T-helper 17 cell (primary cell): ENCODE results near the gene PCSK9. TPM values are rescaled to one million over a fixed set of nuclear protein-coding genes. Genes with fewer than 3 reads are reported as not detected.

ENCODE experiments used
- ATAC-seq: fragments of 150-1000 bp; cut with Tn5 transposase; 2 replicates; pipeline ENCODE4 v1.10.0; 2021; ENCODE audit warnings: mild to moderate bottlenecking, moderate library complexity
- DNase-seq, 3 donors: peaks; one replicate each; pipeline versions ENCODE4 v3.0.0 to v3.0.0-alpha.2; 2020 to 2021
- H3K9me3 ChIP-seq: one replicate; pipeline ENCODE4 v1.7.0; 2013; ENCODE audit warnings: low read length, mild to moderate bottlenecking; ENCODE audit not compliant: control insufficient read depth, poor library complexity, severe bottlenecking
- H3K27ac Mint-ChIP-seq: one replicate; pipeline ENCODE4 v1.8.0; 2022; ENCODE audit warnings: mild to moderate bottlenecking, moderate library complexity, mixed read lengths
- H3K27me3 Mint-ChIP-seq: one replicate; pipeline ENCODE4 v1.8.0; 2022; ENCODE audit warnings: mixed read lengths
- H3K36me3 Mint-ChIP-seq: one replicate; pipeline ENCODE4 v1.8.0; 2022; ENCODE audit warnings: low read depth, mixed read lengths
- H3K4me1 Mint-ChIP-seq: one replicate; pipeline ENCODE4 v1.8.0; 2022; ENCODE audit warnings: mild to moderate bottlenecking, mixed read lengths
- H3K4me3 Mint-ChIP-seq: one replicate; pipeline ENCODE4 v1.8.0; 2022; ENCODE audit warnings: mild to moderate bottlenecking, moderate library complexity, mixed read lengths
- total RNA-seq, 4 donors: library from RNA in 2 of 4; stranded (reverse) in 2 of 4; gene quantifications; one replicate each; pipeline ENCODE4 v1.2.3 and lab custom pipeline; 2022 to 2026

The PCSK9 gene
- total RNA-seq, 2 donors from 2014 or later: not detected

GRCh38 chr1:55061706-55062321 lies 22.5 kb downstream of the PCSK9 start:
- no peaks in the 10 kb centered on the region for H3K9me3 ChIP-seq
- peaks cover 3% of the 10 kb centered on the region for H3K36me3 Mint-ChIP-seq
- no peak for ATAC-seq
- peaks cover 3% of the 10 kb centered on the region for H3K4me1 Mint-ChIP-seq
- H3K27ac Mint-ChIP-seq: no peak overlapping the region
- H3K4me3 Mint-ChIP-seq: no peak overlapping the region
- no peaks in the 10 kb centered on the region for H3K27me3 Mint-ChIP-seq
- no peak for DNase-seq

- ATAC-seq: no peak
- peaks cover 7% of the 10 kb centered on the region for H3K36me3 Mint-ChIP-seq
- no peaks in the 10 kb centered on the region for H3K27me3 Mint-ChIP-seq
- H3K9me3 ChIP-seq: no peaks in the 10 kb centered on the region
- no peak overlapping the region for H3K4me3 Mint-ChIP-seq
- DNase-seq: no peak
- H3K4me1 Mint-ChIP-seq: peaks cover 3% of the 10 kb centered on the region
- no peak overlapping the region for H3K27ac Mint-ChIP-seq
These were observed 23.6 kb downstream of the PCSK9 start for GRCh38 chr1:55062801-55063576.

- Mint-ChIP-seq H3K36me3 (peaks cover 7% of the 10 kb centered on the region), H3K27me3 (no peaks in the 10 kb centered on the region), H3K4me1 (peaks cover 3% of the 10 kb centered on the region), H3K4me3 (no peak overlapping the region), H3K27ac (no peak overlapping the region)
- ATAC-seq (no peak), DNase-seq (no peak)
- H3K9me3 ChIP-seq: no peaks in the 10 kb centered on the region
These were observed 24.2 kb downstream of the PCSK9 start for GRCh38 chr1:55063577-55063942.

- peaks cover 7% of the 10 kb centered on the region for H3K36me3 Mint-ChIP-seq
These were observed 24.8 kb downstream of the PCSK9 start for GRCh38 chr1:55064071-55064581.

GRCh38 chr1:55064861-55065263 lies 25.5 kb downstream of the PCSK9 start:
- Mint-ChIP-seq H3K4me1 (peaks cover 4% of the 10 kb centered on the region), H3K36me3 (peaks cover 11% of the 10 kb centered on the region), H3K27ac (no peak overlapping the region), H3K4me3 (no peak overlapping the region), H3K27me3 (no peaks in the 10 kb centered on the region)
- no peaks in the 10 kb centered on the region for H3K9me3 ChIP-seq
- DNase-seq (no peak), ATAC-seq (no peak)

More at GRCh38 chr1:55064071-55064581, 24.8 kb downstream of the PCSK9 start:
- Mint-ChIP-seq H3K27me3 (no peaks in the 10 kb centered on the region), H3K27ac (no peak overlapping the region), H3K4me1 (peaks cover 3% of the 10 kb centered on the region), H3K4me3 (no peak overlapping the region)
- no peaks in the 10 kb centered on the region for H3K9me3 ChIP-seq
- ATAC-seq (no peak), DNase-seq (no peak)

GRCh38 chr1:55065648-55066047 lies 26.3 kb downstream of the PCSK9 start:
- no peaks in the 10 kb centered on the region for H3K9me3 ChIP-seq
- DNase-seq (no peak), ATAC-seq (no peak)
- peaks cover 12% of the 10 kb centered on the region for H3K4me1 Mint-ChIP-seq
- no peak overlapping the region for H3K27ac Mint-ChIP-seq
- no peak overlapping the region for H3K4me3 Mint-ChIP-seq
- H3K36me3 Mint-ChIP-seq: peaks cover 19% of the 10 kb centered on the region
- no peaks in the 10 kb centered on the region for H3K27me3 Mint-ChIP-seq

GRCh38 chr1:55067022-55067778 lies 27.9 kb downstream of the PCSK9 start:
- Mint-ChIP-seq H3K36me3 (peaks cover 27% of the 10 kb centered on the region), H3K27ac (peak overlapping the region; percentile 62), H3K4me3 (no peak overlapping the region), H3K27me3 (no peaks in the 10 kb centered on the region), H3K4me1 (peaks cover 13% of the 10 kb centered on the region)
- ATAC-seq: no peak
- no peaks in the 10 kb centered on the region for H3K9me3 ChIP-seq
- DNase-seq: no peak

GRCh38 chr1:55067914-55068313 lies 28.6 kb downstream of the PCSK9 start:
- Mint-ChIP-seq H3K4me3 (no peak overlapping the region), H3K4me1 (peaks cover 10% of the 10 kb centered on the region), H3K27me3 (no peaks in the 10 kb centered on the region), H3K36me3 (peaks cover 29% of the 10 kb centered on the region), H3K27ac (no peak overlapping the region)
- DNase-seq (no peak), ATAC-seq (no peak)
- H3K9me3 ChIP-seq: no peaks in the 10 kb centered on the region

GRCh38 chr1:55068638-55069037 lies 29.3 kb downstream of the PCSK9 start:
- Mint-ChIP-seq H3K4me1 (peaks cover 10% of the 10 kb centered on the region), H3K36me3 (peaks cover 29% of the 10 kb centered on the region), H3K27ac (no peak overlapping the region), H3K27me3 (no peaks in the 10 kb centered on the region), H3K4me3 (no peak overlapping the region)
- no peaks in the 10 kb centered on the region for H3K9me3 ChIP-seq
- ATAC-seq: no peak
- no peak for DNase-seq

GRCh38 chr1:55069280-55069679 lies 29.9 kb downstream of the PCSK9 start:
- H3K4me1 Mint-ChIP-seq: peaks cover 10% of the 10 kb centered on the region
- H3K27ac Mint-ChIP-seq: peak overlapping the region; percentile 67
- H3K36me3 Mint-ChIP-seq: peaks cover 29% of the 10 kb centered on the region
- H3K4me3 Mint-ChIP-seq: no peak overlapping the region
- ATAC-seq (no peak), DNase-seq (no peak)
- H3K27me3 Mint-ChIP-seq: no peaks in the 10 kb centered on the region
- no peaks in the 10 kb centered on the region for H3K9me3 ChIP-seq

- Mint-ChIP-seq H3K4me3 (no peak overlapping the region), H3K27ac (peak overlapping the region; percentile 67), H3K4me1 (peaks cover 10% of the 10 kb centered on the region), H3K27me3 (no peaks in the 10 kb centered on the region), H3K36me3 (peaks cover 29% of the 10 kb centered on the region)
- DNase-seq: no peak
- H3K9me3 ChIP-seq: no peaks in the 10 kb centered on the region
- no peak for ATAC-seq
These were observed 31.2 kb downstream of the PCSK9 start for GRCh38 chr1:55070293-55071164.

GRCh38 chr1:55071477-55071876 lies 32.1 kb downstream of the PCSK9 start:
- no peak for ATAC-seq
- H3K27ac Mint-ChIP-seq: peak overlapping the region; percentile 19
- no peak overlapping the region for H3K4me3 Mint-ChIP-seq
- peaks cover 30% of the 10 kb centered on the region for H3K36me3 Mint-ChIP-seq
- H3K27me3 Mint-ChIP-seq: no peaks in the 10 kb centered on the region
- peaks cover 13% of the 10 kb centered on the region for H3K4me1 Mint-ChIP-seq
- no peaks in the 10 kb centered on the region for H3K9me3 ChIP-seq
- no peak for DNase-seq
